ENCODE data around the gene DSE. TPM values are rescaled to one million over a fixed set of nuclear protein-coding genes. Genes with fewer than 3 reads are reported as not detected.

DSE gene
- polyA plus RNA-seq, 1 donor from 2014 or later = 15.0 TPM

DNA sequence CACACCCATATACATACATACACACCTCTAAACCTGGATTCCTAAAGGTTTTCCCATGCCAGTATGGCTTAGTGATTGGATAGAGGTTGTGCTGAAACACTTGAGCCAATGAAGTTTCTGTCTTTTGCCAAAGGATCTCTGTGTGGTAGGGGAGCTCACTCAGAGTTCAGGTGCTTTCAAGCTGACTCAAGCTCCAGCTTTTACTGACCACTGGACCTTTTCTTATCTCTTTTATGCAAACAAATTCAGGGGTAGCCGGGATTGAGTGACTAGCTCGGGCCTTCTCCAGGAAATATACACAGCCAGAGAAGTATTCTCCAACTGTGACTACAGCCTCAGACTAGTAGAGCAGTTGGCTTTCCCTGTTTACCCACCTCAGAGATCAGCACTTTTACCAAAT is 21.5 kb upstream of the DSE start:
- Histone ChIP-seq H3K9me3 (ENCODE audit: low read length) (no peaks in the 10 kb centered on the region), H3K4me2 (ENCODE audit: low read length) (no peak overlapping the region), H3K27me3 (ENCODE audit: insufficient read depth, low read depth, low read length) (no peaks in the 10 kb centered on the region), H3K9me2 (ENCODE audit: insufficient read depth, low read length) (no peaks in the 10 kb centered on the region), H3F3A (ENCODE audit: insufficient read depth, low read length, poor library complexity, severe bottlenecking) (no peaks in the 10 kb centered on the region), H2AFZ (ENCODE audit: low read depth, low read length) (no peak overlapping the region), H3K9ac (ENCODE audit: low read length) (no peak overlapping the region), H3K79me2 (replicated peaks; ENCODE audit: insufficient read depth, low read length) (no peaks in the 10 kb centered on the region), H3K27ac (ENCODE audit: low read length) (no peak overlapping the region), H3K36me3 (ENCODE audit: insufficient read depth, low read length) (no peaks in the 10 kb centered on the region), H4K20me1 (ENCODE audit: insufficient read depth) (no peaks in the 10 kb centered on the region), H3K4me3 (ENCODE audit: low read length) (no peak overlapping the region)
- TF ChIP-seq POLR2AphosphoS5 (IDR thresholded peaks at IDR 0.05) (no peak), SMC3 (conservative IDR thresholded peaks at IDR 0.05; ENCODE audit: poor library complexity) (no peak), RAD21 (conservative IDR thresholded peaks at IDR 0.05) (no peak), EZH2 (IDR thresholded peaks at IDR 0.05; ENCODE audit: borderline replicate concordance, insufficient read depth, low read length, poor library complexity, severe bottlenecking) (no peak), MXI1 (conservative IDR thresholded peaks at IDR 0.05; ENCODE audit: poor library complexity, severe bottlenecking) (no peak), EP300 (conservative IDR thresholded peaks at IDR 0.05; ENCODE audit: poor library complexity, severe bottlenecking) (no peak), TAF1 (IDR thresholded peaks at IDR 0.05; ENCODE audit: low read depth) (no peak)
- TF ChIP-seq, protein P1, sequence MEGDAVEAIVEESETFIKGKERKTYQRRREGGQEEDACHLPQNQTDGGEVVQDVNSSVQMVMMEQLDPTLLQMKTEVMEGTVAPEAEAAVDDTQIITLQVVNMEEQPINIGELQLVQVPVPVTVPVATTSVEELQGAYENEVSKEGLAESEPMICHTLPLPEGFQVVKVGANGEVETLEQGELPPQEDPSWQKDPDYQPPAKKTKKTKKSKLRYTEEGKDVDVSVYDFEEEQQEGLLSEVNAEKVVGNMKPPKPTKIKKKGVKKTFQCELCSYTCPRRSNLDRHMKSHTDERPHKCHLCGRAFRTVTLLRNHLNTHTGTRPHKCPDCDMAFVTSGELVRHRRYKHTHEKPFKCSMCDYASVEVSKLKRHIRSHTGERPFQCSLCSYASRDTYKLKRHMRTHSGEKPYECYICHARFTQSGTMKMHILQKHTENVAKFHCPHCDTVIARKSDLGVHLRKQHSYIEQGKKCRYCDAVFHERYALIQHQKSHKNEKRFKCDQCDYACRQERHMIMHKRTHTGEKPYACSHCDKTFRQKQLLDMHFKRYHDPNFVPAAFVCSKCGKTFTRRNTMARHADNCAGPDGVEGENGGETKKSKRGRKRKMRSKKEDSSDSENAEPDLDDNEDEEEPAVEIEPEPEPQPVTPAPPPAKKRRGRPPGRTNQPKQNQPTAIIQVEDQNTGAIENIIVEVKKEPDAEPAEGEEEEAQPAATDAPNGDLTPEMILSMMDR (IDR thresholded peaks at IDR 0.05; ENCODE audit: poor library complexity, severe bottlenecking) = no peak
- TF ChIP-seq, protein P2, sequence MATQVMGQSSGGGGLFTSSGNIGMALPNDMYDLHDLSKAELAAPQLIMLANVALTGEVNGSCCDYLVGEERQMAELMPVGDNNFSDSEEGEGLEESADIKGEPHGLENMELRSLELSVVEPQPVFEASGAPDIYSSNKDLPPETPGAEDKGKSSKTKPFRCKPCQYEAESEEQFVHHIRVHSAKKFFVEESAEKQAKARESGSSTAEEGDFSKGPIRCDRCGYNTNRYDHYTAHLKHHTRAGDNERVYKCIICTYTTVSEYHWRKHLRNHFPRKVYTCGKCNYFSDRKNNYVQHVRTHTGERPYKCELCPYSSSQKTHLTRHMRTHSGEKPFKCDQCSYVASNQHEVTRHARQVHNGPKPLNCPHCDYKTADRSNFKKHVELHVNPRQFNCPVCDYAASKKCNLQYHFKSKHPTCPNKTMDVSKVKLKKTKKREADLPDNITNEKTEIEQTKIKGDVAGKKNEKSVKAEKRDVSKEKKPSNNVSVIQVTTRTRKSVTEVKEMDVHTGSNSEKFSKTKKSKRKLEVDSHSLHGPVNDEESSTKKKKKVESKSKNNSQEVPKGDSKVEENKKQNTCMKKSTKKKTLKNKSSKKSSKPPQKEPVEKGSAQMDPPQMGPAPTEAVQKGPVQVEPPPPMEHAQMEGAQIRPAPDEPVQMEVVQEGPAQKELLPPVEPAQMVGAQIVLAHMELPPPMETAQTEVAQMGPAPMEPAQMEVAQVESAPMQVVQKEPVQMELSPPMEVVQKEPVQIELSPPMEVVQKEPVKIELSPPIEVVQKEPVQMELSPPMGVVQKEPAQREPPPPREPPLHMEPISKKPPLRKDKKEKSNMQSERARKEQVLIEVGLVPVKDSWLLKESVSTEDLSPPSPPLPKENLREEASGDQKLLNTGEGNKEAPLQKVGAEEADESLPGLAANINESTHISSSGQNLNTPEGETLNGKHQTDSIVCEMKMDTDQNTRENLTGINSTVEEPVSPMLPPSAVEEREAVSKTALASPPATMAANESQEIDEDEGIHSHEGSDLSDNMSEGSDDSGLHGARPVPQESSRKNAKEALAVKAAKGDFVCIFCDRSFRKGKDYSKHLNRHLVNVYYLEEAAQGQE (IDR thresholded peaks at IDR 0.05; ENCODE audit: borderline replicate concordance) = no peak

DNA sequence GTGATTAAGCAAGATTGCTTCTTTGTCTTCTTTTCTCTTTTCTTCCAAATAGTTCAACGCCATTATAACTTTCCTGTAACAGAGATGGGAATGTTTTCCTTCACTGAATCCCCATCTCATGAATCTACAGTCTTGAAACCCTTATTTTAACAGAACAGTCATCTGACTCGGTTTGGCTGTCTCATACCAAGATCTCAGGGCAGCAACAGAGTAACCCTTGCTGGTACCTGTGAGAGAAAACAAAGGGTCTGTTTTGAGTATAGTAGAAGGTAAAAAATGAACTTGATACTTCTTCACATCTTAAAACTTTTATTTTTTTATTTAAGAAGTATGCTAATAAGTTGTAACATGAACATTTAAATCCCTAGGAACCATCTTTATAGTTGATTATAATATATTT is 19.6 kb upstream of the DSE start:
- Histone ChIP-seq H3K4me3 (ENCODE audit: low read length) (no peak overlapping the region), H2AFZ (ENCODE audit: low read depth, low read length) (no peak overlapping the region), H3K27ac (ENCODE audit: low read length) (no peak overlapping the region), H3K9me3 (ENCODE audit: low read length) (no peaks in the 10 kb centered on the region), H3K4me2 (ENCODE audit: low read length) (no peak overlapping the region), H3K9ac (ENCODE audit: low read length) (no peak overlapping the region), H3K79me2 (replicated peaks; ENCODE audit: insufficient read depth, low read length) (no peaks in the 10 kb centered on the region), H3F3A (ENCODE audit: insufficient read depth, low read length, poor library complexity, severe bottlenecking) (no peaks in the 10 kb centered on the region), H3K9me2 (ENCODE audit: insufficient read depth, low read length) (no peaks in the 10 kb centered on the region), H3K36me3 (ENCODE audit: insufficient read depth, low read length) (no peaks in the 10 kb centered on the region), H4K20me1 (ENCODE audit: insufficient read depth) (no peaks in the 10 kb centered on the region), H3K27me3 (ENCODE audit: insufficient read depth, low read depth, low read length) (no peaks in the 10 kb centered on the region)
- TF ChIP-seq TAF1 (IDR thresholded peaks at IDR 0.05; ENCODE audit: low read depth) (no peak), SMC3 (conservative IDR thresholded peaks at IDR 0.05; ENCODE audit: poor library complexity) (no peak)
- TF ChIP-seq, protein P1 (IDR thresholded peaks at IDR 0.05; ENCODE audit: poor library complexity, severe bottlenecking) = no peak

All from neural cell (in vitro differentiated cells).